Peyer's patch (tissue), 4 donors: ENCODE measurements around the gene KIF18B. TPM values are rescaled to one million over a fixed set of nuclear protein-coding genes. Genes with fewer than 3 reads are reported as not detected.

Experiments
- DNase-seq, 3 donors: peaks; one replicate each; pipeline ENCODE4 v3.0.0-alpha.2; 2017 to 2019
- H3K27ac ChIP-seq, 4 donors: fragments of 200-600 bp; sonication (generic); one replicate each; pipeline ENCODE4 v1.5.1; 2016 to 2019
- H3K27me3 ChIP-seq, 2 donors: fragments of 200-600 bp; sonication (generic); one replicate each; pipeline ENCODE4 v1.5.1; 2019
- H3K36me3 ChIP-seq, 3 donors: fragments of 200-600 bp; sonication (generic); one replicate each; pipeline ENCODE4 v1.5.1; 2016 to 2019
- H3K4me1 ChIP-seq, 4 donors: fragments of 200-600 bp; sonication (generic); one replicate each; pipeline ENCODE4 v1.5.1; 2016 to 2019
- H3K4me3 ChIP-seq, 4 donors: fragments of 200-600 bp; sonication (generic); 1 replicate in 3 of 4; 2 replicates in 1 of 4; pipeline ENCODE4 v1.5.1; 2016 to 2019; ENCODE audit warnings: mild to moderate bottlenecking in 1 of 4
- H3K9me3 ChIP-seq, 4 donors: fragments of 200-600 bp; sonication (generic); one replicate each; pipeline ENCODE4 v1.5.1; 2016 to 2019; ENCODE audit warnings: mild to moderate bottlenecking in 1 of 4
- CTCF ChIP-seq, 6 experiments: fragments of 450-650 bp in 4 of 6; fragments of 200-600 bp in 2 of 6; sonication (generic) in 1 of 6; IDR thresholded peaks; one replicate each; pipeline ENCODE4 v1.5.1; 2017 to 2019; ENCODE audit warnings: antibody characterized with exemption in 6 of 6, mild to moderate bottlenecking in 3 of 6, moderate library complexity in 1 of 6
- POLR2A ChIP-seq, 2 donors: fragments of 450-650 bp; IDR thresholded peaks; one replicate each; pipeline ENCODE4 v1.5.1; 2017; ENCODE audit warnings: antibody characterized with exemption in 2 of 2, mild to moderate bottlenecking in 2 of 2, moderate library complexity in 2 of 2
- total RNA-seq, 4 donors: library from RNA; depleted of rRNA; stranded (reverse); fragments of >200 nt; gene quantifications; one replicate each; pipeline ENCODE4 v1.1.0, GENCODE V29; 2016

Gene KIF18B
- total RNA-seq, 4 donors from 2014 or later, result 3.4 to 40.4 (median 6.8) TPM

- Histone ChIP-seq H3K9me3 (no peaks in the 10 kb centered on the region), H3K4me3 (no peak overlapping the region), H3K27ac (no peak overlapping the region), H3K4me1 (peaks cover 0 to 7% (median 2%) of the 10 kb centered on the region in 4 donors), H3K27me3 (no peaks in the 10 kb centered on the region), H3K36me3 (no peaks in the 10 kb centered on the region)
- TF ChIP-seq POLR2A (IDR thresholded peaks at IDR 0.05), result no peak
- no peak for TF ChIP-seq CTCF (IDR thresholded peaks at IDR 0.05)
- no peak for DNase-seq
Observed at GRCh38 chr17:44912763-44913544, 34.6 kb downstream of the KIF18B start.

- H3K27me3 ChIP-seq, result no peaks in the 10 kb centered on the region
- H3K36me3 ChIP-seq, result no peaks in the 10 kb centered on the region
- H3K27ac ChIP-seq, result no peak overlapping the region
- DNase-seq, result peak; percentile 43 to 81 (median 65)
- peak overlapping the region; percentile 6 to 45 (median 40) for H3K4me3 ChIP-seq
- H3K4me1 ChIP-seq, result peaks cover 0 to 7% (median 2%) of the 10 kb centered on the region in 4 donors
- no peaks in the 10 kb centered on the region for H3K9me3 ChIP-seq
- no peak for TF ChIP-seq POLR2A (IDR thresholded peaks at IDR 0.05)
- TF ChIP-seq CTCF (IDR thresholded peaks at IDR 0.05), result peak in 5 of 6 experiments; percentile 11 to 57 (median 39)
Observed at GRCh38 chr17:44911133-44912001, 36.2 kb downstream of the KIF18B start.

GRCh38 chr17:44910231-44911106 is 37.1 kb downstream of the KIF18B start:
- DNase-seq, result no peak
- Histone ChIP-seq H3K27me3 (no peaks in the 10 kb centered on the region), H3K4me1 (peaks cover 0 to 15% (median 5%) of the 10 kb centered on the region in 4 donors), H3K4me3 (no peak overlapping the region), H3K27ac (no peak overlapping the region), H3K36me3 (no peaks in the 10 kb centered on the region), H3K9me3 (no peaks in the 10 kb centered on the region)
- no peak for TF ChIP-seq CTCF (IDR thresholded peaks at IDR 0.05)
- TF ChIP-seq POLR2A (IDR thresholded peaks at IDR 0.05), result no peak

GRCh38 chr17:44909681-44910144 is 37.9 kb downstream of the KIF18B start:
- TF ChIP-seq CTCF (IDR thresholded peaks at IDR 0.05), result no peak
- TF ChIP-seq POLR2A (IDR thresholded peaks at IDR 0.05), result no peak
- Histone ChIP-seq H3K4me1 (peaks cover 0 to 15% (median 7%) of the 10 kb centered on the region in 4 donors), H3K4me3 (no peak overlapping the region), H3K27me3 (no peaks in the 10 kb centered on the region), H3K27ac (no peak overlapping the region), H3K9me3 (no peaks in the 10 kb centered on the region), H3K36me3 (no peaks in the 10 kb centered on the region)
- no peak for DNase-seq

GRCh38 chr17:44908761-44909326 is 38.7 kb downstream of the KIF18B start:
- Histone ChIP-seq H3K4me3 (no peak overlapping the region), H3K4me1 (peaks cover 0 to 15% (median 7%) of the 10 kb centered on the region in 4 donors), H3K36me3 (no peaks in the 10 kb centered on the region), H3K9me3 (no peaks in the 10 kb centered on the region), H3K27ac (no peak overlapping the region), H3K27me3 (no peaks in the 10 kb centered on the region)
- no peak for DNase-seq
- TF ChIP-seq POLR2A (IDR thresholded peaks at IDR 0.05), result no peak
- TF ChIP-seq CTCF (IDR thresholded peaks at IDR 0.05), result no peak
